Fibroblast of villous mesenchyme (primary cell): ENCODE measurements around the gene MSN. TPM values are rescaled to one million over a fixed set of nuclear protein-coding genes. Genes with fewer than 3 reads are reported as not detected.

Experiments used
- DNase-seq: peaks from one replicate; pipeline ENCODE4 v3.0.0-alpha.2; 2010; ENCODE audit warnings: low read depth
- H3K4me3 ChIP-seq: 2 replicates; pipeline ENCODE4 v1.5.1; 2011; ENCODE audit warnings: low read depth, mild to moderate bottlenecking, low read length
- CTCF ChIP-seq: IDR thresholded peaks from 2 replicates; pipeline ENCODE4 v1.5.1; 2012; ENCODE audit warnings: low read depth, mild to moderate bottlenecking, low read length; ENCODE audit not compliant: insufficient read depth
- total RNA-seq: library from RNA; depleted of rRNA; stranded (reverse); fragments of >200 nt; gene quantifications from 2 replicates; pipeline ENCODE4 v1.2.3, GENCODE V29; 2012

Gene MSN
- total RNA-seq, 1 donor: 305 TPM

- H3K4me3 ChIP-seq: no peak overlapping the region
- no peak for DNase-seq
- TF ChIP-seq CTCF: no peak
These were observed 9.8 kb upstream of the MSN start for GRCh38 chrX:65657659-65658058.

- no peak for TF ChIP-seq CTCF
- no peak overlapping the region for H3K4me3 ChIP-seq
- no peak for DNase-seq
These were observed 9.2 kb upstream of the MSN start for GRCh38 chrX:65658229-65658628.

GRCh38 chrX:65667157-65667502, 324 bp upstream of the MSN start:
- no peak for TF ChIP-seq CTCF
- no peak for DNase-seq
- no peak overlapping the region for H3K4me3 ChIP-seq

GRCh38 chrX:65668377-65669310, 1.2 kb downstream of the MSN start:
- TF ChIP-seq CTCF: no peak
- peak; percentile 85 for DNase-seq
- H3K4me3 ChIP-seq: peak overlapping the region; percentile 77

- DNase-seq: no peak
- no peak overlapping the region for H3K4me3 ChIP-seq
- TF ChIP-seq CTCF: no peak
These were observed 3.8 kb downstream of the MSN start for GRCh38 chrX:65671286-65671685.

- no peak for TF ChIP-seq CTCF
- no peak for DNase-seq
- no peak overlapping the region for H3K4me3 ChIP-seq
These were observed 4.5 kb downstream of the MSN start for GRCh38 chrX:65671966-65672365.

- H3K4me3 ChIP-seq: no peak overlapping the region
- no peak for DNase-seq
These were observed 6.4 kb downstream of the MSN start for GRCh38 chrX:65673857-65674203.

More at GRCh38 chrX:65673857-65674203, 6.4 kb downstream of the MSN start:
- TF ChIP-seq CTCF: no peak
